Measurements from ENCODE around the gene SCMH1. TPM values are rescaled to one million over a fixed set of nuclear protein-coding genes. Genes with fewer than 3 reads are reported as not detected.
A peak's percentile ranks its signal among the peaks of the same experiment; 100 is the strongest.

The SCMH1 gene
- total RNA-seq = 16.7 and 25.5 TPM in 2 replicates

GRCh38 chr1:41241749-41242341 lies at the start of gene SCMH1:
TSS of gene SCMH1 (minus strand) at chr1:41242306. CDS start at chr1:41186133, 56,173 bp downstream.
- no peak for DNase-seq (ENCODE audit: low read depth)
- TF ChIP-seq CTCF (conservative IDR thresholded peaks at IDR 0.05; ENCODE audit: low read depth, low read length) = no peak
- peak within 1 kb of the TSS; percentile 71 for H3K4me3 ChIP-seq (ENCODE audit: low read depth, low read length)

GRCh38 chr1:41291195-41291594 lies 49.1 kb upstream of the SCMH1 start:
- H3K4me3 ChIP-seq (ENCODE audit: low read depth, low read length) = no peak overlapping the region
- no peak for DNase-seq (ENCODE audit: low read depth)
- TF ChIP-seq CTCF (conservative IDR thresholded peaks at IDR 0.05; ENCODE audit: low read depth, low read length) = no peak

DNA sequence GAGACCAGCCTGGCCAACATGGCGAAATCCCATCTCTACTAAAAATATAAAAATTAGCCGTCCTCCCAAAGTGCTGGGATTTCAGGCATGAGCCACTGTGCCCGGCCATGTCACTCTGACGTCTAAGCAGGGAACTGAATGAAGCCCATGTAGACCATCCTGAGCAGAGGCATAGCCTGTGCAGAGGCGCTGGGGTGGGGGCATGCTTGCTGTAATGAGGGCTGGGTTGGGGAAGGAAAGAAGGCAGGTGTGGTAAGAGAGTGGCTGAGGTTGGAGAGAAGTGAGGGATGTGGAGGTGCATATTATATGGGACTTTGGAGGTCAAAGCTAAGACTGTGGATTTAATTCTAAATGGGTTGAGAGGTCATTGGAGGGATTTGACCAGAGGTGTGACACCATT lies 47.1 kb upstream of the SCMH1 start:
- TF ChIP-seq CTCF (conservative IDR thresholded peaks at IDR 0.05; ENCODE audit: low read depth, low read length) = no peak
- H3K4me3 ChIP-seq (ENCODE audit: low read depth, low read length) = no peak overlapping the region
- DNase-seq (ENCODE audit: low read depth) = no peak

- no peak for DNase-seq (ENCODE audit: low read depth)
- no peak for TF ChIP-seq CTCF (conservative IDR thresholded peaks at IDR 0.05; ENCODE audit: low read depth, low read length)
- no peak overlapping the region for H3K4me3 ChIP-seq (ENCODE audit: low read depth, low read length)
Observed at GRCh38 chr1:41286992-41287391, 44.9 kb upstream of the SCMH1 start.

DNA sequence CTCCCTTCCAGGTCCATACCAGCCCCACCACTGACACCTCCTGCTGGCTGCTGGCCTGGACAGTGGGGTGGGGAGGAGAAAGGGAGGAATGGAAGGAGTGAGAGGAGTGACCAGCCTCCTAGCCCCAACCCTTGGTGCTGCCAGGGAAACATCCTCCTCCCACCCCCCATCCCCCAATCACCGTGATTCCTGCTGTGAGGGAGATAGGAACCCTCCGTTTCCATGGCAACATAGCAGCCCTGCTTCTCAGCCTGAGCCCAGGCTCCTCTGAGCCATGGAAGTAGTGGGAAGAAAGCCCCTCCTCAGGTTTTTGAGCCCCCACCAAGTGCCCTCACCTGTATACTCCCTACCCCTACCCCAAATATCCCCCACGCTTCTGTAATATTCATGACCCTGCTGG lies 44.4 kb upstream of the SCMH1 start:
- no peak for TF ChIP-seq CTCF (conservative IDR thresholded peaks at IDR 0.05; ENCODE audit: low read depth, low read length)
- no peak overlapping the region for H3K4me3 ChIP-seq (ENCODE audit: low read depth, low read length)
- no peak for DNase-seq (ENCODE audit: low read depth)

DNA sequence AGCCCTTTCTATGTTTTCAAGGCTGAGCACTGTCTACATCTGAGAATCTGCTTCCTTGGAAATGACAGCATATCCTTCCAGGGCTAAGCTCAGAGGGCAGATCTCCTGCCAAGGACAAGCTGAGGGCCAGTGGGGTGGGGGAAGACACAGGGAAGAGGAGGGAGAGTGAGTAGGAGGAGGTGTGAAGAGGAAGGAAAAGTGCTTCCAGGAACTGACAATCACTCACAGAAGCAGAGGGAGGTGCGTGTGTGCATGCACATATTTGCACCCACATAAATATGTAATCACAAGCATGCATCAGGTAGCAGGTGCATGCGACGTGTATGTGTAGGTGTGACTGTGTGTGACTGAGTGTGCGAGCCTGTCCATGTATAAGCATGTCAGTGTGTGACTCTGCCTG lies 43.7 kb upstream of the SCMH1 start:
- H3K4me3 ChIP-seq (ENCODE audit: low read depth, low read length) = no peak overlapping the region
- no peak for TF ChIP-seq CTCF (conservative IDR thresholded peaks at IDR 0.05; ENCODE audit: low read depth, low read length)
- DNase-seq (ENCODE audit: low read depth) = no peak

DNA sequence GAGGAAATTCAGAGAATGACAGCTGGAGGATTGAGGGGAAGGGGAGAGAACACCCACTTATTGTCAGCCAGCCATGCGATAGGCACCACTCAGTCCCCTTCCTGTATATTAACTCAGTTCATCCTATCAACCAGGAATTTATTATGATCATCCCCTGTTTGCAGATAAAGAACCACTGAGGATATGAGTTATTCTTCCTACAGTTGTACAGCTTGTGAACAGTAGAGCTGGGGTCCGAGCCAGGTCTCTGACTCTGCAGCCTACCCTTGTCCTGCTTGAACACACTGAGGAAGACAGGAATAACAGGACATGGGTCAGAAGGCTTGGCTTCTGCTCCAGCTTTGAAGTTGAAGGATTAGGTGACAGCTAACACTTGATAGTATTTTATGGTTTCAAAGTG lies 42.0 kb upstream of the SCMH1 start:
- DNase-seq (ENCODE audit: low read depth) = no peak
- no peak overlapping the region for H3K4me3 ChIP-seq (ENCODE audit: low read depth, low read length)
- no peak for TF ChIP-seq CTCF (conservative IDR thresholded peaks at IDR 0.05; ENCODE audit: low read depth, low read length)

All from epithelial cell of proximal tubule (primary cell).